T follicular helper cell (primary cell): ENCODE data around the gene CDH4.

Experiments used
- DNase-seq: peaks from one replicate; pipeline ENCODE4 v3.0.0-alpha.2; 2020; ENCODE audit warnings: low read depth

Gene CDH4

GRCh38 chr20:61694682-61695081 lies 442.6 kb downstream of the CDH4 start:
- no peak for DNase-seq

GRCh38 chr20:61695741-61696140 lies 443.7 kb downstream of the CDH4 start:
- no peak for DNase-seq

- DNase-seq = no peak
These were observed 444.2 kb downstream of the CDH4 start for GRCh38 chr20:61696181-61696735.

- DNase-seq = no peak
These were observed 445.9 kb downstream of the CDH4 start for GRCh38 chr20:61697666-61698597.

- no peak for DNase-seq
These were observed 446.8 kb downstream of the CDH4 start for GRCh38 chr20:61698598-61699494.

- DNase-seq = no peak
These were observed 447.7 kb downstream of the CDH4 start for GRCh38 chr20:61699495-61700374.

GRCh38 chr20:61700595-61701140 lies 448.6 kb downstream of the CDH4 start:
- DNase-seq = no peak

GRCh38 chr20:61701401-61701800 lies 449.3 kb downstream of the CDH4 start:
- DNase-seq = no peak

- no peak for DNase-seq
These were observed 449.7 kb downstream of the CDH4 start for GRCh38 chr20:61701802-61702201.

GRCh38 chr20:61702246-61702645 lies 450.2 kb downstream of the CDH4 start:
- no peak for DNase-seq

- no peak for DNase-seq
These were observed 452.6 kb downstream of the CDH4 start for GRCh38 chr20:61704661-61705060.

GRCh38 chr20:61705386-61706258 lies 453.6 kb downstream of the CDH4 start:
- no peak for DNase-seq

- DNase-seq = no peak
These were observed 454.3 kb downstream of the CDH4 start for GRCh38 chr20:61706259-61706961.

- no peak for DNase-seq
These were observed 456.8 kb downstream of the CDH4 start for GRCh38 chr20:61708891-61709290.

- no peak for DNase-seq
These were observed 458.0 kb downstream of the CDH4 start for GRCh38 chr20:61710108-61710507.

GRCh38 chr20:61712688-61713087 lies 460.6 kb downstream of the CDH4 start:
- DNase-seq = no peak

GRCh38 chr20:61718361-61719005 lies 466.4 kb downstream of the CDH4 start:
- no peak for DNase-seq

GRCh38 chr20:61719691-61720347 lies 467.8 kb downstream of the CDH4 start:
- no peak for DNase-seq

GRCh38 chr20:61720348-61720696 lies 468.3 kb downstream of the CDH4 start:
- DNase-seq = no peak
